ENCODE results near the gene MOCS2.

MOCS2 gene

GRCh38 chr5:53109443-53110127, at the start of gene MOCS2:
Gene MOCS2 (minus strand): TSS chr5:53109757. CDS start chr5:53107174, 2,583 bp downstream.
- H3K4me1 ChIP-seq (ENCODE audit: control insufficient read depth, insufficient read depth, low read length) = no peaks in the 10 kb centered on the region
- no peaks in the 10 kb centered on the region for H3K36me3 ChIP-seq (ENCODE audit: control insufficient read depth, insufficient read depth, low read length)
- H3K9ac ChIP-seq (ENCODE audit: low read length) = peak within 1 kb of the TSS; percentile 78
- H3K4me3 ChIP-seq (ENCODE audit: low read length) = peak within 1 kb of the TSS; percentile 75
- H3K9me3 ChIP-seq (ENCODE audit: control insufficient read depth, low read length) = no peaks in the 10 kb centered on the region
- H3K27me3 ChIP-seq (ENCODE audit: control insufficient read depth, insufficient read depth, low read length) = no peaks in the 10 kb centered on the region

- Histone ChIP-seq H3K4me1 (ENCODE audit: control insufficient read depth, insufficient read depth, low read length) (no peaks in the 10 kb centered on the region), H3K9me3 (ENCODE audit: control insufficient read depth, low read length) (no peaks in the 10 kb centered on the region), H3K36me3 (ENCODE audit: control insufficient read depth, insufficient read depth, low read length) (no peaks in the 10 kb centered on the region), H3K9ac (ENCODE audit: low read length) (no peak overlapping the region), H3K4me3 (ENCODE audit: low read length) (no peak overlapping the region), H3K27me3 (ENCODE audit: control insufficient read depth, insufficient read depth, low read length) (no peaks in the 10 kb centered on the region)
Observed at GRCh38 chr5:53151713-53152458, 42.3 kb upstream of the MOCS2 start.

GRCh38 chr5:53133020-53133419, 23.5 kb upstream of the MOCS2 start:
- H3K27me3 ChIP-seq (ENCODE audit: control insufficient read depth, insufficient read depth, low read length) = no peaks in the 10 kb centered on the region
- H3K36me3 ChIP-seq (ENCODE audit: control insufficient read depth, insufficient read depth, low read length) = no peaks in the 10 kb centered on the region
- no peaks in the 10 kb centered on the region for H3K9me3 ChIP-seq (ENCODE audit: control insufficient read depth, low read length)
- H3K9ac ChIP-seq (ENCODE audit: low read length) = no peak overlapping the region
- H3K4me3 ChIP-seq (ENCODE audit: low read length) = no peak overlapping the region
- no peaks in the 10 kb centered on the region for H3K4me1 ChIP-seq (ENCODE audit: control insufficient read depth, insufficient read depth, low read length)

GRCh38 chr5:53130266-53130665, 20.7 kb upstream of the MOCS2 start:
- Histone ChIP-seq H3K36me3 (ENCODE audit: control insufficient read depth, insufficient read depth, low read length) (no peaks in the 10 kb centered on the region), H3K4me3 (ENCODE audit: low read length) (no peak overlapping the region), H3K27me3 (ENCODE audit: control insufficient read depth, insufficient read depth, low read length) (no peaks in the 10 kb centered on the region)

GRCh38 chr5:53128481-53128880, 18.9 kb upstream of the MOCS2 start:
- no peak overlapping the region for H3K4me3 ChIP-seq (ENCODE audit: low read length)
- H3K9me3 ChIP-seq (ENCODE audit: control insufficient read depth, low read length) = no peaks in the 10 kb centered on the region
- no peaks in the 10 kb centered on the region for H3K36me3 ChIP-seq (ENCODE audit: control insufficient read depth, insufficient read depth, low read length)
- no peaks in the 10 kb centered on the region for H3K27me3 ChIP-seq (ENCODE audit: control insufficient read depth, insufficient read depth, low read length)
- no peaks in the 10 kb centered on the region for H3K4me1 ChIP-seq (ENCODE audit: control insufficient read depth, insufficient read depth, low read length)
- H3K9ac ChIP-seq (ENCODE audit: low read length) = no peak overlapping the region

More at GRCh38 chr5:53130266-53130665, 20.7 kb upstream of the MOCS2 start:
- no peaks in the 10 kb centered on the region for H3K9me3 ChIP-seq (ENCODE audit: control insufficient read depth, low read length)
- no peak overlapping the region for H3K9ac ChIP-seq (ENCODE audit: low read length)
- H3K4me1 ChIP-seq (ENCODE audit: control insufficient read depth, insufficient read depth, low read length) = no peaks in the 10 kb centered on the region

- Histone ChIP-seq H3K27me3 (ENCODE audit: control insufficient read depth, insufficient read depth, low read length) (no peaks in the 10 kb centered on the region), H3K4me3 (ENCODE audit: low read length) (no peak overlapping the region), H3K36me3 (ENCODE audit: control insufficient read depth, insufficient read depth, low read length) (no peaks in the 10 kb centered on the region), H3K4me1 (ENCODE audit: control insufficient read depth, insufficient read depth, low read length) (no peaks in the 10 kb centered on the region), H3K9me3 (ENCODE audit: control insufficient read depth, low read length) (no peaks in the 10 kb centered on the region), H3K9ac (ENCODE audit: low read length) (no peak overlapping the region)
Observed at GRCh38 chr5:53127107-53127506, 17.6 kb upstream of the MOCS2 start.

- no peaks in the 10 kb centered on the region for H3K36me3 ChIP-seq (ENCODE audit: control insufficient read depth, insufficient read depth, low read length)
- no peaks in the 10 kb centered on the region for H3K4me1 ChIP-seq (ENCODE audit: control insufficient read depth, insufficient read depth, low read length)
- H3K27me3 ChIP-seq (ENCODE audit: control insufficient read depth, insufficient read depth, low read length) = no peaks in the 10 kb centered on the region
- no peak overlapping the region for H3K4me3 ChIP-seq (ENCODE audit: low read length)
- H3K9me3 ChIP-seq (ENCODE audit: control insufficient read depth, low read length) = no peaks in the 10 kb centered on the region
- H3K9ac ChIP-seq (ENCODE audit: low read length) = no peak overlapping the region
Observed at GRCh38 chr5:53126521-53126920, 17.0 kb upstream of the MOCS2 start.

GRCh38 chr5:53123702-53124101, 14.1 kb upstream of the MOCS2 start:
- Histone ChIP-seq H3K9me3 (ENCODE audit: control insufficient read depth, low read length) (no peaks in the 10 kb centered on the region), H3K36me3 (ENCODE audit: control insufficient read depth, insufficient read depth, low read length) (no peaks in the 10 kb centered on the region), H3K4me1 (ENCODE audit: control insufficient read depth, insufficient read depth, low read length) (peaks cover 14% of the 10 kb centered on the region), H3K27me3 (ENCODE audit: control insufficient read depth, insufficient read depth, low read length) (no peaks in the 10 kb centered on the region), H3K4me3 (ENCODE audit: low read length) (no peak overlapping the region), H3K9ac (ENCODE audit: low read length) (no peak overlapping the region)

GRCh38 chr5:53120165-53120564, 10.6 kb upstream of the MOCS2 start:
- no peaks in the 10 kb centered on the region for H3K9me3 ChIP-seq (ENCODE audit: control insufficient read depth, low read length)
- peaks cover 16% of the 10 kb centered on the region for H3K4me1 ChIP-seq (ENCODE audit: control insufficient read depth, insufficient read depth, low read length)
- H3K27me3 ChIP-seq (ENCODE audit: control insufficient read depth, insufficient read depth, low read length) = no peaks in the 10 kb centered on the region
- no peak overlapping the region for H3K4me3 ChIP-seq (ENCODE audit: low read length)
- H3K36me3 ChIP-seq (ENCODE audit: control insufficient read depth, insufficient read depth, low read length) = no peaks in the 10 kb centered on the region
- H3K9ac ChIP-seq (ENCODE audit: low read length) = no peak overlapping the region

GRCh38 chr5:53118879-53119278, 9.3 kb upstream of the MOCS2 start:
- Histone ChIP-seq H3K36me3 (ENCODE audit: control insufficient read depth, insufficient read depth, low read length) (no peaks in the 10 kb centered on the region), H3K4me1 (ENCODE audit: control insufficient read depth, insufficient read depth, low read length) (peaks cover 16% of the 10 kb centered on the region), H3K9ac (ENCODE audit: low read length) (no peak overlapping the region), H3K27me3 (ENCODE audit: control insufficient read depth, insufficient read depth, low read length) (no peaks in the 10 kb centered on the region), H3K4me3 (ENCODE audit: low read length) (no peak overlapping the region), H3K9me3 (ENCODE audit: control insufficient read depth, low read length) (no peaks in the 10 kb centered on the region)

GRCh38 chr5:53116597-53116996, 7.0 kb upstream of the MOCS2 start:
- no peaks in the 10 kb centered on the region for H3K36me3 ChIP-seq (ENCODE audit: control insufficient read depth, insufficient read depth, low read length)
- H3K4me3 ChIP-seq (ENCODE audit: low read length) = no peak overlapping the region
- H3K9me3 ChIP-seq (ENCODE audit: control insufficient read depth, low read length) = no peaks in the 10 kb centered on the region
- H3K27me3 ChIP-seq (ENCODE audit: control insufficient read depth, insufficient read depth, low read length) = no peaks in the 10 kb centered on the region
- no peak overlapping the region for H3K9ac ChIP-seq (ENCODE audit: low read length)
- H3K4me1 ChIP-seq (ENCODE audit: control insufficient read depth, insufficient read depth, low read length) = peaks cover 16% of the 10 kb centered on the region

GRCh38 chr5:53114988-53115387, 5.4 kb upstream of the MOCS2 start:
- Histone ChIP-seq H3K9me3 (ENCODE audit: control insufficient read depth, low read length) (no peaks in the 10 kb centered on the region), H3K4me3 (ENCODE audit: low read length) (no peak overlapping the region), H3K36me3 (ENCODE audit: control insufficient read depth, insufficient read depth, low read length) (no peaks in the 10 kb centered on the region), H3K4me1 (ENCODE audit: control insufficient read depth, insufficient read depth, low read length) (peaks cover 13% of the 10 kb centered on the region), H3K27me3 (ENCODE audit: control insufficient read depth, insufficient read depth, low read length) (no peaks in the 10 kb centered on the region), H3K9ac (ENCODE audit: low read length) (no peak overlapping the region)
